GM13976 (cell line): Measurements from ENCODE around the gene B4GALNT1.
A peak's percentile ranks its signal among the peaks of the same experiment; 100 is the strongest.

Experiments
- DNase-seq: peaks from one replicate; pipeline ENCODE4 v3.0.0; 2012; ENCODE audit warnings: low spot score
- in situ Hi-C: fragments of 300-500 bp; cut with MboI; formaldehyde crosslinking; loops from one replicate; pipeline ENCODE4 v1.12.0; 2022; ENCODE audit warnings: low sequenced_read_pairs, mixed read lengths, inconsistent platforms; ENCODE audit not compliant: unreplicated experiment
- TF ChIP-seq, protein P1 (sequence below): IDR thresholded peaks from 2 replicates; pipeline ENCODE4 v1.5.1; 2012; ENCODE audit warnings: borderline replicate concordance, mild to moderate bottlenecking; ENCODE audit not compliant: insufficient read depth; ENCODE audit errors: extremely low read depth, missing control alignments, control extremely low read depth

B4GALNT1 gene

DNA sequence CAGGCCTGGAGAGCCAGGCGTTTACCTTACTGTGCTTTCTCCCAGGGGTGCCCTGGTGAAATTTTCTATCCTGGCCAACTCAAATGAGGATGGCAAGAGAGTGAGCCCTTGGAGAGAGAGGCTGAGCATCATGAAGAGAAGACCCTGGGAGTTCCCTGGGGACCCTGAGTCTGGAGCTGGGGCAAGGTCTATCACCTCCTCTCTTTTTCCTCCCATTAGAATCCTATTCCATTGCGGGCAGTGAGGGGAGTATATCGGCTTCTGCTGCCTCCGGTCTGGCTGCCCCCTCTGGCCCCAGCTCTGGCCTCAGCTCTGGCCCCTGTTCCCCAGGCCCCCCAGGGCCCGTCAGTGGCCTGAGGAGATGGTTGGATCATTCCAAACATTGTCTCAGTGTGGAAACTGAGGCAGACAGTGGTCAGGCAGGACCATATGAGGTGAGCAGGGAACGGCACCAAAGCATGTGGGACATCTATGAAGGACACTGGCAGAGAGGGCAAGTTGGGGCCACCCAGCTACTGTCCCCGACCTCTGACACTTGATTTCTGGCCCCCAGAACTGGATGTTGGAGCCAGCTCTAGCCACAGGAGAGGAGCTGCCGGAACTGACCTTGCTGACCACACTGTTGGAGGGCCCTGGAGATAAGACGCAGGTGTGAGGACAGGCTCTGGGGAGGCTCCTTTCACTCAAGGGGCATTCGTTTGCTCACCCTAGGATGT, 20.1 kb downstream of the B4GALNT1 start:
- in situ Hi-C loops = no loop called here
- DNase-seq = peak; percentile 23
- TF ChIP-seq, protein P1, sequence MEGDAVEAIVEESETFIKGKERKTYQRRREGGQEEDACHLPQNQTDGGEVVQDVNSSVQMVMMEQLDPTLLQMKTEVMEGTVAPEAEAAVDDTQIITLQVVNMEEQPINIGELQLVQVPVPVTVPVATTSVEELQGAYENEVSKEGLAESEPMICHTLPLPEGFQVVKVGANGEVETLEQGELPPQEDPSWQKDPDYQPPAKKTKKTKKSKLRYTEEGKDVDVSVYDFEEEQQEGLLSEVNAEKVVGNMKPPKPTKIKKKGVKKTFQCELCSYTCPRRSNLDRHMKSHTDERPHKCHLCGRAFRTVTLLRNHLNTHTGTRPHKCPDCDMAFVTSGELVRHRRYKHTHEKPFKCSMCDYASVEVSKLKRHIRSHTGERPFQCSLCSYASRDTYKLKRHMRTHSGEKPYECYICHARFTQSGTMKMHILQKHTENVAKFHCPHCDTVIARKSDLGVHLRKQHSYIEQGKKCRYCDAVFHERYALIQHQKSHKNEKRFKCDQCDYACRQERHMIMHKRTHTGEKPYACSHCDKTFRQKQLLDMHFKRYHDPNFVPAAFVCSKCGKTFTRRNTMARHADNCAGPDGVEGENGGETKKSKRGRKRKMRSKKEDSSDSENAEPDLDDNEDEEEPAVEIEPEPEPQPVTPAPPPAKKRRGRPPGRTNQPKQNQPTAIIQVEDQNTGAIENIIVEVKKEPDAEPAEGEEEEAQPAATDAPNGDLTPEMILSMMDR = no peak

DNA sequence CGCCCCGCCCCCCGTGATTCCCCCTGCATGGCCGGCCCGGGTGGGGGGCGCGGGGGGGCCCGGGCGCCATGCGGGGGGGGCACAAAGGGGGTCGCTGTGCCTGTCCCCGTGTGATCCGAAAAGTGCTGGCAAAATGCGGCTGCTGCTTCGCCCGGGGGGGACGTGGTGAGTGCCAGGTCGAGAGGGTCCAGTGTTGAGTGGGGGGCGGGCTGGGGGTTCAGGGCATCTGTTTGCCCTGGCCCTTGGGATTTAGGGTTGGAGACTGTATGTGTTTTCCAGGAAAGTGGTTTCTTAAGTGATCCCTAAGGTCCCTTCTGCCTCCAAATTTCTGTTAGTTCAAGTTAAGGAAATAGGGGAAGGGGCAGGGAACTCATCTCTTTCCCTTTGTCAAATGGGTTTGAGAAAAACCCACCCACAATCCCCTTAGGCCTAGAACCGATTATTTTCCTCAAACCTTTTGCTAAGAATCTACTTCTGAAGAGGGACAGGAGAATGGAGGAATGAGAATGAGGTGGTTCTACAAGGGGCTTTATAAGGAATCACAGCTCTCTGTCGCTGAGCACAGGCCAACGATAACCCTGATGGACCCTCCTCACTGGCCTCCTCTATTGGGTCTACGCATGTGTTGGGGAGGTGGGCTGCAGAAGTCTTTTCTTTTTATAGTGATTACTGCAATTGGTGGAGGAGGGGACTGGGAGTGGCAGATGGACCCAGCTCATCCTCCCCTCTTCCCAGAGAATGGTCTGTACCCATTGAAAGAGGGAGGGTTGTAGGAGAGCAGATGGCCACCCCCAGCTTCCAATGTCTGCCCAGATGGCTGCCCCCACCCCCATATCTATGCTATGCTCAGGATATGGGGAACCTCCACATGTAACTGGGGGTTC, 20.9 kb downstream of the B4GALNT1 start:
- DNase-seq = peak; percentile 22
- TF ChIP-seq, protein P1 = no peak
- in situ Hi-C loops = no loop called here

DNA sequence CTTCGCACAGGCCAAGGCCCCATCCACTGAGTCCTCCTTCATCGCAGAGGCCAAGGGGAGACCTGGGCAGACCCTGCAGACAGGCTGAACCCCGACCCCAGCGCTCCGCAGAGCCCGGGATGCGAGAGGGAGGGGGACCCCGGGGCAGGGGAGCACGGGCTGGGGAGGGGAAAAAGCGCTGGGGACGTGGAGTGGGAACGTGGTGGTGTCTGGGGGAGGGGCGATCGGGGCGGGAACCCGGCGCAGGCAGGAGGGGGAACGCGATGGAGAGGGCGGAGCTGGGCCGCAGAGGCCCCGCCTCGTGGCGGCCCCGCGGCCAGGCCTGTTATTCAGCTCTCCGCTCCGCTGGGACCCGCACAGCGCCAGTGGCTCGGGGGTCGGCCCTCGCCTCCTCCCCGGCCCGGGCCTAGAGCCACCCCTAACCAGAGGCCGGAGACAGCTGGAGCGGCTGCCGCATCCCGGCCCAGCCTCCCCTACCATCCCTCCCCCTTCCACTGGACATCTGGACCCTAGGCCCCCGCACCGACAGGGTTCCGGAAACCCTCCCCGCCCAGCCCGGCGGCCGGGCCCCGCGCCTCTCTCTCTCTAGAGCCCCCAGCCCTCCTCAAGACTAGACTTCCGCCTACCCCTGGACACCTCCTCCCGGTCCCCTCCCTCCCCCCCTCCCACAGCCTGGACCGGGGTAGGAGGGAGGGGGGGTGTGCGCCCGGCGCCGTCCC, 21.7 kb downstream of the B4GALNT1 start, which contains the start of gene ARHGEF25:
TSS of gene ARHGEF25 (plus strand) at position 328 of the 719 bp plus-strand sequence. CDS start 460 bp downstream, outside the sequence.
- TF ChIP-seq, protein P1 = no peak
- in situ Hi-C loops = no loop called here
- DNase-seq = peak; percentile 90

DNA sequence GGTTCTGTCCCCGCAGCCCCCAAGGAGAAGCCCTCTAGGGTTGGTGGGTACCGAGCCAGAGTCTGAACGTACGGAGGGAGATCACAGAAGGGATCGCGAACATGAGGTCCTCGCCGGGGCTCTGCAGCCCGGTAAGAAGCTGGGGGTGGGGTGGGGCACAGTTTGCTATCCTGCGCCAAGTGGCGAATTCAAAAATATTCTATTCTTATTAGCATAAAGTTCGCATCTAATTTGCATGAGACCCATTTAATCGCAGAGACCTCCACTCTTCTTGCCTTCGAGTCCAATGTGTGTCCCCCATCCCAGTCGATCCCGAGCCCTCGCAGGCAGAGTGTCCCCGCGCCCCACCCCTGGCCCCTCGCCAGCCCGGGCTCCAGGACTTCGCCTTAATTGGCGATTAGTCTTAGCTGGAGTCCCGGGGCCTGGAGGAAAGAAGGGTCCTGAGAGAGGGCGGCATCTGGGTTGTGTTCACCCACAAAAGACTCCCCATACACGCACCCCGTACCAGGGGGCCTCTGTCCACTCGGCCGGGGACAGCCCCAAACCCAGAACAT, 22.4 kb downstream of the B4GALNT1 start:
- TF ChIP-seq, protein P1 = no peak
- in situ Hi-C loops = no loop called here
- peak; percentile 51 for DNase-seq

DNA sequence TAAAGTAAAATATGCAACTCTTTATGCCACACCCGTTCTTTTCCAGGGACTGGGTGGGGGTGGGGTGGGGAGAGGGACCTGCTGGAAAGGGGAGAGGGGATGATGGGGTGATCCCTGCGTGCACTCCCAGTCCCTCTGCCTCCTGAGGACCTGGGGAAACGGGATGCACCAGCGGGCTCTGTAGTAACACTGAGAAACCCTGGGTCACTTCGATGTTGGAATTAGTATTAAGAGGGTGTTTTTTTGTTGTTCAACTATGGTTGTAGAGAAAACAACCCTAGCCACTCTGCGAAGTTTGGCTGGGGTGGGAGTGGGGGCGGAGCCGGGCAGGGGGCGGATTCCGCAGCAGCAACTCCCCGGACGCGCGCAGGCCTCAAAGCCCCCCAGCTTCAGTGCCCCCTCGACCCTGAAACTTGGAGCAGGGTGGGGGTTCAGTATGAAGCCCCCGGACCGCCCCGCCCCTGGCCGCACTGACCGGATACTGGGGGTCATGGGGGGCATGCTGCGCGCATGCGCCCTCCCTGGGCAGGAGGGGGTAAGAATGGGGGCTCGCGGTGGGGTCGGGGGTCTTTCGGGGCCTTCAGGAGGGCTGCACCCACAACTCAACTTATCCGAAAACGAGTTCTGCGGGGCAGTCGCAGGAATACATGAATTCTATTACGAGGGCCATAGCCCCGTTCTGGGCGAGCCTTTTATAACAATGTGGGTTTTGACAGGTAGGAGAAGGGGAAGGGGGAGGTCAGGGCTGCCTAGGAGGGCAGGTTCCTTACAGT, 23.0 kb downstream of the B4GALNT1 start:
- DNase-seq = no peak
- in situ Hi-C loops = no loop called here
- TF ChIP-seq, protein P1 = no peak
